ENCODE data around the gene PPFIA2.

PPFIA2 gene

GRCh38 chr12:81759190-81760051 lies at the start of gene PPFIA2:
Gene PPFIA2, minus strand, starts transcription at chr12:81759350.
- DNase-seq, result no peak

- DNase-seq, result no peak
These were observed 41.4 kb upstream of the PPFIA2 start for GRCh38 chr12:81800298-81801148.

- no peak for DNase-seq
These were observed 39.1 kb upstream of the PPFIA2 start for GRCh38 chr12:81798294-81798693.

GRCh38 chr12:81797100-81797499 lies 38.0 kb upstream of the PPFIA2 start:
- no peak for DNase-seq

GRCh38 chr12:81792666-81793065 lies 33.5 kb upstream of the PPFIA2 start:
- no peak for DNase-seq

GRCh38 chr12:81779216-81779615 lies 20.1 kb upstream of the PPFIA2 start:
- no peak for DNase-seq

- no peak for DNase-seq
These were observed 19.6 kb upstream of the PPFIA2 start for GRCh38 chr12:81778719-81779118.

- no peak for DNase-seq
These were observed 545 bp downstream of the PPFIA2 start for GRCh38 chr12:81758421-81759189.

GRCh38 chr12:81757731-81758365 lies 1.3 kb downstream of the PPFIA2 start:
- no peak for DNase-seq

- no peak for DNase-seq
These were observed 29.4 kb downstream of the PPFIA2 start for GRCh38 chr12:81729781-81730180.

GRCh38 chr12:81727391-81727790 lies 31.8 kb downstream of the PPFIA2 start:
- DNase-seq, result no peak

GRCh38 chr12:81726634-81727033 lies 32.5 kb downstream of the PPFIA2 start:
- no peak for DNase-seq

- no peak for DNase-seq
These were observed 35.8 kb downstream of the PPFIA2 start for GRCh38 chr12:81723361-81723760.

GRCh38 chr12:81722004-81722403 lies 37.1 kb downstream of the PPFIA2 start:
- DNase-seq, result no peak

GRCh38 chr12:81718616-81719015 lies 40.5 kb downstream of the PPFIA2 start:
- no peak for DNase-seq

GRCh38 chr12:81712536-81712935 lies 46.6 kb downstream of the PPFIA2 start:
- DNase-seq, result no peak

- DNase-seq, result no peak
These were observed 53.6 kb downstream of the PPFIA2 start for GRCh38 chr12:81705586-81705985.

GRCh38 chr12:81699551-81699950 lies 59.6 kb downstream of the PPFIA2 start:
- DNase-seq, result no peak

- no peak for DNase-seq
These were observed 67.1 kb downstream of the PPFIA2 start for GRCh38 chr12:81692008-81692407.

GRCh38 chr12:81683881-81684280 lies 75.3 kb downstream of the PPFIA2 start:
- DNase-seq, result no peak

GRCh38 chr12:81679614-81680013 lies 79.5 kb downstream of the PPFIA2 start:
- DNase-seq, result no peak

GRCh38 chr12:81670759-81671158 lies 88.4 kb downstream of the PPFIA2 start:
- DNase-seq, result no peak

- DNase-seq, result no peak
These were observed 90.7 kb downstream of the PPFIA2 start for GRCh38 chr12:81668475-81668874.
